ENCODE measurements around the gene LEFTY2. TPM values are rescaled to one million over a fixed set of nuclear protein-coding genes. Genes with fewer than 3 reads are reported as not detected.

LEFTY2 gene
- total and polyA plus RNA-seq, 12 donors, result 0.16 to 3.4 (median 0.77) TPM; not detected in 1

GRCh38 chr1:225908013-225908640 lies 32.9 kb downstream of the LEFTY2 start:
- Histone ChIP-seq H3K4me1 (replicated peaks in 1 of 2) (peaks cover 10 to 12% of the 10 kb centered on the region in 2 donors), H3K27me3 (no peaks in the 10 kb centered on the region), H3K9me3 (replicated peaks in 1 of 3) (no peaks in the 10 kb centered on the region), H3K27ac (no peak overlapping the region), H3K36me3 (replicated peaks in 1 of 2) (no peaks in the 10 kb centered on the region), H3K4me3 (no peak overlapping the region)
- 90 to 95% (median 92%) methylated on average over 3 to 5 of the region's 5 CpGs for WGBS, 4 donors
- intact Hi-C loops (cut with DNase I), result loop anchor here in 1 of 2 donors (5.0 kb wide), 1 partner anchor 131 kb away; the partner anchor contains the start of gene SRP9
- DNase-seq, result no peak
- TF ChIP-seq POLR2A (IDR thresholded peaks at IDR 0.05) (no peak), CTCF (IDR thresholded peaks at IDR 0.05) (no peak)

DNA sequence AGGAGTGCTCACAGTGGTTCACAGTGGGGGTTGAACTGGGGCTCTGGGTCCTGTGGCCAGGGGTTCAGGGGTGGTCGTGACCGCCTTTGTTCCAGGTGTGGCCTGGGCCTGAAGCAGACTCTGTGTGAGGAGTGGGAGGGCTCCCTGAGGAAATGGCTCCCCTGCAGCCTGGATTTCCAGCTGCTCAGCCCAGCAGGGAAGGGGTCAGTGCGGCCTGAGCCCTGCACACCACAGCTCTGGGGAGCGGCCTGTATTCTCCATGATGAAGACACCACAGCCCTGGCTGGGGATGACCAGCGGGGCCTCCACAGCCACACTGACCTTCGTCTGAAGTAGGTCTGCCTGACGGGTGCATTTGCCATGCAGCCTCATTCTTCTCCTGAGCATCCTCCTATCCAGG lies 33.7 kb downstream of the LEFTY2 start:
- Histone ChIP-seq H3K4me1 (replicated peaks in 1 of 2) (peaks cover 10 to 12% of the 10 kb centered on the region in 2 donors), H3K27ac (no peak overlapping the region), H3K4me3 (no peak overlapping the region), H3K27me3 (no peaks in the 10 kb centered on the region), H3K9me3 (replicated peaks in 1 of 3) (no peaks in the 10 kb centered on the region), H3K36me3 (replicated peaks in 1 of 2) (no peaks in the 10 kb centered on the region)
- WGBS, 4 donors, result 84 to 97% (median 94%) methylated on average over 3 to 7 of the region's 7 CpGs
- TF ChIP-seq CTCF (IDR thresholded peaks at IDR 0.05), result no peak
- TF ChIP-seq POLR2A (IDR thresholded peaks at IDR 0.05), result no peak
- no peak for DNase-seq
- intact Hi-C loops (cut with DNase I), result loop anchor here in 1 of 2 donors (5.0 kb wide), 1 partner anchor 130 kb away; the partner anchor contains the start of gene SRP9

- H3K36me3 ChIP-seq (replicated peaks in 1 of 2), result no peaks in the 10 kb centered on the region
- intact Hi-C loops (cut with DNase I), result loop anchor here in 1 of 2 donors (5.0 kb wide), 1 partner anchor 129 kb away; the partner anchor contains the start of gene SRP9
- peaks cover 8 to 9% of the 10 kb centered on the region in 2 donors for H3K4me1 ChIP-seq (replicated peaks in 1 of 2)
- 86 to 92% (median 91%) methylated on average over 3 to 6 of the region's 6 CpGs for WGBS, 4 donors
- no peak overlapping the region for H3K4me3 ChIP-seq
- DNase-seq, result no peak
- TF ChIP-seq POLR2A (IDR thresholded peaks at IDR 0.05) (no peak), CTCF (IDR thresholded peaks at IDR 0.05) (no peak)
- H3K27ac ChIP-seq, result no peak overlapping the region
- H3K27me3 ChIP-seq, result no peaks in the 10 kb centered on the region
- H3K9me3 ChIP-seq (replicated peaks in 1 of 3), result no peaks in the 10 kb centered on the region
Measured at GRCh38 chr1:225906467-225906866, 34.6 kb downstream of the LEFTY2 start.

DNA sequence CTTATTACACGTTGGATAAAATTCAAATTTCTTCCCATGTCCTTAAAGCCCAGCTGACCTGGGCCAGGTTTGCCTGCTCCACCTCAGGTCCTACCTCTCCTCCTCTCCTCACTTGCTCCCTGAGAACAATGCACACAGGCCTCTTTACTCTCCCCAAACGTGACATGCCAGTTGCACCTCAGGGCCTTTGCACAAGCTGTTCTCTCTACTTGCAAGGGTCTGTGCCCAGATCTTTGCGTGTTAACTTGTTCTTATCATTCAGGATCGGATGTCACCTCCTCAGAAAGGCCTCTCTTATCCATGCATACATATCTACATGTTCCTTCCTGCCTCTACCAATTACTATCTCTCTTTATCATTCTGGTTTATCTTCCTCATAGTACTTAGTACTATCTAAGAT lies 37.4 kb downstream of the LEFTY2 start:
- WGBS, 4 donors, result 83 to 89% (median 86%) methylated on average over 4 of the region's 4 CpGs

More for the DNA sequence above, 37.4 kb downstream of the LEFTY2 start:
- H3K4me1 ChIP-seq (replicated peaks in 1 of 2), result no peaks in the 10 kb centered on the region
- intact Hi-C loops (cut with DNase I), result no loop called here
- H3K9me3 ChIP-seq (replicated peaks in 1 of 3), result no peaks in the 10 kb centered on the region
- no peak overlapping the region for H3K27ac ChIP-seq
- H3K27me3 ChIP-seq, result no peaks in the 10 kb centered on the region
- H3K4me3 ChIP-seq, result no peak overlapping the region
- no peaks in the 10 kb centered on the region for H3K36me3 ChIP-seq (replicated peaks in 1 of 2)
- TF ChIP-seq CTCF (IDR thresholded peaks at IDR 0.05), result no peak
- no peak for TF ChIP-seq POLR2A (IDR thresholded peaks at IDR 0.05)
- no peak for DNase-seq

Measured in adrenal gland (tissue), 12 donors.